Activated CD8-positive, alpha-beta T cell treated with anti-CD3 and anti-CD28 coated beads for 36 hours (primary cell): ENCODE data around the gene SIRPB1. TPM values are rescaled to one million over a fixed set of nuclear protein-coding genes. Genes with fewer than 3 reads are reported as not detected.
A peak's percentile ranks its signal among the peaks of the same experiment; 100 is the strongest.

Experiments
- ATAC-seq: fragments of 200-7000 bp; cut with Tn5 transposase; one replicate; pipeline ENCODE4 v1.10.0; 2021; ENCODE audit warnings: mild to moderate bottlenecking, moderate library complexity
- CTCF ChIA-PET: fragments of 350-600 bp; sonication (Branson Sonifier 250); formaldehyde crosslinking; loops from one replicate; lab custom pipeline; 2021; ENCODE audit warnings: antibody characterized with exemption; lab: Charles Lee
- POLR2A ChIA-PET: fragments of 350-600 bp; sonication (Branson Sonifier 250); formaldehyde crosslinking; loops from one replicate; lab custom pipeline; 2021; ENCODE audit warnings: antibody characterized with exemption; lab: Charles Lee
- DNase-seq: peaks from one replicate; pipeline ENCODE4 v3.0.0-alpha.2; 2020
- H3K27ac Mint-ChIP-seq: one replicate; pipeline ENCODE4 v1.8.0; 2021; ENCODE audit warnings: mild to moderate bottlenecking, mixed read lengths
- H3K27me3 Mint-ChIP-seq: one replicate; pipeline ENCODE4 v1.8.0; 2021; ENCODE audit warnings: mixed read lengths
- H3K36me3 Mint-ChIP-seq: one replicate; pipeline ENCODE4 v1.8.0; 2021; ENCODE audit warnings: low read depth, mixed read lengths
- H3K4me1 Mint-ChIP-seq: one replicate; pipeline ENCODE4 v1.8.0; 2021; ENCODE audit warnings: low read depth, mixed read lengths
- H3K4me3 Mint-ChIP-seq: one replicate; pipeline ENCODE4 v1.8.0; 2021; ENCODE audit warnings: mild to moderate bottlenecking, moderate library complexity, mixed read lengths
- H3K9me3 Mint-ChIP-seq: one replicate; pipeline ENCODE4 v1.8.0; 2021; ENCODE audit warnings: mixed read lengths
- intact Hi-C: fragments of 100-400 bp; cut with micrococcal nuclease; formaldehyde crosslinking; loops from one replicate; pipeline ENCODE4 v1.10.0; 2022
- total RNA-seq, 2 experiments: library from RNA; stranded (reverse); gene quantifications; one replicate each; pipeline ENCODE4 v1.2.3, GENCODE V29; 2021
- TF ChIP-seq, protein P1 (sequence below): fragments of 200-600 bp; IDR thresholded peaks from one replicate; pipeline ENCODE4 v1.8.0; 2022; ENCODE audit warnings: antibody characterized with exemption, mild to moderate bottlenecking

SIRPB1 gene
- under 1 TPM; 0.83 to 0.92 TPM for total RNA-seq

DNA sequence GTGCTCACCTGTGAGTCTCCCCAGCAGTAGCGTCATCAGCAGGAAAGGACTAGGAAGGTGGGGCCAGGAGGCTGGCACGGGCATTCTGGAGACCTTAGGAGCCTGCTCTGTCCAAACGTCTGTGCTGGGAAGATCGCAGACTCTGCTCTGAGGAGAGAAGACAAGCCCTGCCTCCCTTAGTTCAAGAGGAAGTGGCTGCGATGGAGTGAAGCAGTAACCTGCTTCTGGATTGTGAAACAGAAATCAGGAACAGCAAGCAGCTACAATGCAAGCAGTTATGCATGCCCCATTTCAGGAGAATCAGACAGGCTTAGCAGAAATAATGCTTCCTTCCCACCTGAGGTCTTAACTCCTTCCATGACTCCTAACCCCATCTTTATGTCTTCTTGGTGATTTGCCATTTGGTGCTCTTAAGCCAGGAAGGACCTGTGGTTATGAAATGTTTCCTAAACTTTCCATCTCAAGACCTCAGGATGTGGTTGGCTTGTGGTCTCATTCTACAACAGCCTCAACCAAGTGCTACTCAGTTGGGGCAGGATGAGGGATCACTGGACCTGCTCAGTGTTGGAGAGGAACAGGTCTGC, at the start of gene SIRPB1:
Gene SIRPB1, minus strand, starts transcription at position 149 of the 584 bp plus-strand sequence. Its CDS starts 65 bp downstream, at position 84.
- DNase-seq = peak; percentile 41
- peak; percentile 37 for ATAC-seq
- H3K4me3 Mint-ChIP-seq = no peak within 1 kb of the TSS
- POLR2A ChIA-PET = no interaction called here
- H3K27ac Mint-ChIP-seq = peak within 1 kb of the TSS; percentile 43
- H3K27me3 Mint-ChIP-seq = no peaks in the 10 kb centered on the region
- peaks cover 58% of the 10 kb centered on the region for H3K4me1 Mint-ChIP-seq
- intact Hi-C loops = no loop called here
- H3K9me3 Mint-ChIP-seq = peaks cover 4% of the 10 kb centered on the region
- TF ChIP-seq, protein P1, sequence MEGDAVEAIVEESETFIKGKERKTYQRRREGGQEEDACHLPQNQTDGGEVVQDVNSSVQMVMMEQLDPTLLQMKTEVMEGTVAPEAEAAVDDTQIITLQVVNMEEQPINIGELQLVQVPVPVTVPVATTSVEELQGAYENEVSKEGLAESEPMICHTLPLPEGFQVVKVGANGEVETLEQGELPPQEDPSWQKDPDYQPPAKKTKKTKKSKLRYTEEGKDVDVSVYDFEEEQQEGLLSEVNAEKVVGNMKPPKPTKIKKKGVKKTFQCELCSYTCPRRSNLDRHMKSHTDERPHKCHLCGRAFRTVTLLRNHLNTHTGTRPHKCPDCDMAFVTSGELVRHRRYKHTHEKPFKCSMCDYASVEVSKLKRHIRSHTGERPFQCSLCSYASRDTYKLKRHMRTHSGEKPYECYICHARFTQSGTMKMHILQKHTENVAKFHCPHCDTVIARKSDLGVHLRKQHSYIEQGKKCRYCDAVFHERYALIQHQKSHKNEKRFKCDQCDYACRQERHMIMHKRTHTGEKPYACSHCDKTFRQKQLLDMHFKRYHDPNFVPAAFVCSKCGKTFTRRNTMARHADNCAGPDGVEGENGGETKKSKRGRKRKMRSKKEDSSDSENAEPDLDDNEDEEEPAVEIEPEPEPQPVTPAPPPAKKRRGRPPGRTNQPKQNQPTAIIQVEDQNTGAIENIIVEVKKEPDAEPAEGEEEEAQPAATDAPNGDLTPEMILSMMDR = no peak
- CTCF ChIA-PET = no interaction called here
- H3K36me3 Mint-ChIP-seq = peaks cover 12% of the 10 kb centered on the region

DNA sequence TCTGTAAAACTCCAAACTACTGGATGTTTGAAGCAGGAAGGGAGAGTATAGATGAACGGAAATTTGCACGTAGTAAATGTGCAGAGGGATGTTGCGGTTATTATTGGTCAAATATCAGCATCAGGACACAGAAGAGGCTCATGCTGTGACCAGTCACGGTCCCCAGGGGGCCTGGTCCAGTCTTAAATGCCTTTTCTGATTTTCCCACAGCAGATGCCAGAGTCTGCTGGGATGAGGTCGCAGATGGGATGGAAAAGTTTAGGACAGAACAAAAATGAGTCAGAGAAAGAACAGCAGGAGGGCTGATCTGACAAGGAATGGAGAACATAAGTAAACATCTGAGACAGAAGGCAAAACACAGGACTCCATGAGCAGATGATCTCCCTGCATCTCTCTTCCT, 49.5 kb upstream of the SIRPB1 start:
- H3K36me3 Mint-ChIP-seq = peaks cover 57% of the 10 kb centered on the region
- TF ChIP-seq, protein P1 = no peak

DNA sequence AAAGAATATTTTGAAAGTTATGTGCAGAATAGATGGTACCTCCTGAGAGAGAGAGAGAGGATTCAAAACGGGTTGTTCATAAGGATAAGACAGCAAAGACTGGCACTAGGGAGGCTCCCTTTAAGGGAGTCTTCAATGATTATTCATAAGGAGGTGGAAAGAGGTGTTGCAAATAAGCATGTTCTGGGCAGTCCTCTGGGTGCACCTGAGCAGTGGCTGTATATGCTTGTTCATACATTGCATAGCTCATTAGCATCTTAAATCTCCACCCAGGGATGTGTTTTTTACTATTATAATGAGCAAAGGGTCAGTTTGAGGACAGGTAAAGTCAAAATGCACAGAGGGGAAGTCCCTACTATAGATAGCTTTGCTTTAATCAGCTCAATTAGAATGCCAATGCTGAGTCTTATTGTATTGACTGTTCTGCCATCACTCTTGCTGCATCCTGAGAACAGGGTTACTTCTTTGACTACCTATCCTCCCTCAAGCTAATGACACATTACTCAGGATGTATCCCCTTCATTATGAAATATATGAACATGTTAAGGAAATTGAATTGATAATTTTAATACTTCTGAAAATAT, 47.8 kb upstream of the SIRPB1 start:
- no peaks in the 10 kb centered on the region for H3K27me3 Mint-ChIP-seq
- intact Hi-C loops = no loop called here
- H3K36me3 Mint-ChIP-seq = peaks cover 66% of the 10 kb centered on the region
- peaks cover 91% of the 10 kb centered on the region for H3K4me1 Mint-ChIP-seq
- DNase-seq = peak; percentile 41
- no peak overlapping the region for H3K4me3 Mint-ChIP-seq
- POLR2A ChIA-PET = interaction anchor here (2.0 kb wide), 1 partner anchor 11 kb away, joined by 6 read pairs; no protein-coding TSS in a partner anchor
- ATAC-seq = peak; percentile 45
- CTCF ChIA-PET = interaction anchor here (0.5 to 0.9 kb wide), 2 partner anchors 29 to 109 kb away, joined by 3 read pairs; no protein-coding TSS in a partner anchor
- H3K27ac Mint-ChIP-seq = peak overlapping the region; percentile 69
- TF ChIP-seq, protein P1 = no peak
- peaks cover 31% of the 10 kb centered on the region for H3K9me3 Mint-ChIP-seq

More for the DNA sequence above, 49.5 kb upstream of the SIRPB1 start:
- H3K27ac Mint-ChIP-seq = peak overlapping the region; percentile 95
- no peak overlapping the region for H3K4me3 Mint-ChIP-seq
- H3K4me1 Mint-ChIP-seq = peaks cover 92% of the 10 kb centered on the region
- ATAC-seq = no peak
- peaks cover 21% of the 10 kb centered on the region for H3K9me3 Mint-ChIP-seq
- POLR2A ChIA-PET = interaction anchor here (1.5 to 1.7 kb wide), 2 partner anchors 10 to 19 kb away, joined by 3 to 6 read pairs; no protein-coding TSS in a partner anchor
- no peaks in the 10 kb centered on the region for H3K27me3 Mint-ChIP-seq
- CTCF ChIA-PET = no interaction called here
- intact Hi-C loops = no loop called here
- no peak for DNase-seq

DNA sequence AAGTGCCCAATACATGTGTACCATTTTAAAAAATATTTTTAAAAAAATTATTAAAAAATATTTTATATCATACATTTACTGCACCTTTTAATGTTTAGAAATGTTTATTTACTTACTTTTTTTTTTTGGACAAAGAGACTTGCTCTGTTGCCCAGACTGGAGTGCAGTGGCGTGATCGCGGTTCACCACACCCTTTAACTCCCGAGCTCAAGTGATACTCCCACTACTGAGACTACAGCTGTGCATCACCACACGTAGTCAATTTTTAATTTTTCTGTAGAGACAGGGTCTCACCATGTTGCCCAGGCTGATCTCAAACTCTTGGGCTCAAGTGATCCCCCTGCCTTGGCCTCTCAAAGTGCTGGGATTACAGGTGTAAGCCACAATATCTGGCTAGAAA, 47.0 kb upstream of the SIRPB1 start:
- peak overlapping the region; percentile 69 for H3K27ac Mint-ChIP-seq
- peaks cover 61% of the 10 kb centered on the region for H3K36me3 Mint-ChIP-seq
- peaks cover 91% of the 10 kb centered on the region for H3K4me1 Mint-ChIP-seq
- TF ChIP-seq, protein P1 = no peak
- ChIA-PET CTCF (interaction anchor here (0.8 to 1.4 kb wide), 2 partner anchors 18 to 110 kb away, joined by 3 read pairs; no protein-coding TSS in a partner anchor), POLR2A (interaction anchor here (2.0 to 2.3 kb wide), 2 partner anchors 10 to 11 kb away, joined by 6 to 17 read pairs; no protein-coding TSS in a partner anchor)
- H3K9me3 Mint-ChIP-seq = peaks cover 29% of the 10 kb centered on the region
- peak; percentile 72 for DNase-seq
- no peak for ATAC-seq
- intact Hi-C loops = no loop called here
- H3K4me3 Mint-ChIP-seq = no peak overlapping the region
- H3K27me3 Mint-ChIP-seq = no peaks in the 10 kb centered on the region
